IPS-NIHi7 (cell line): ENCODE results near the gene MYO15A.

ENCODE experiments used
- DNase-seq: peaks from one replicate; pipeline ENCODE4 v3.0.0; 2012; ENCODE audit warnings: mixed read lengths; ENCODE audit errors: extremely low spot score

Gene MYO15A, protein sequence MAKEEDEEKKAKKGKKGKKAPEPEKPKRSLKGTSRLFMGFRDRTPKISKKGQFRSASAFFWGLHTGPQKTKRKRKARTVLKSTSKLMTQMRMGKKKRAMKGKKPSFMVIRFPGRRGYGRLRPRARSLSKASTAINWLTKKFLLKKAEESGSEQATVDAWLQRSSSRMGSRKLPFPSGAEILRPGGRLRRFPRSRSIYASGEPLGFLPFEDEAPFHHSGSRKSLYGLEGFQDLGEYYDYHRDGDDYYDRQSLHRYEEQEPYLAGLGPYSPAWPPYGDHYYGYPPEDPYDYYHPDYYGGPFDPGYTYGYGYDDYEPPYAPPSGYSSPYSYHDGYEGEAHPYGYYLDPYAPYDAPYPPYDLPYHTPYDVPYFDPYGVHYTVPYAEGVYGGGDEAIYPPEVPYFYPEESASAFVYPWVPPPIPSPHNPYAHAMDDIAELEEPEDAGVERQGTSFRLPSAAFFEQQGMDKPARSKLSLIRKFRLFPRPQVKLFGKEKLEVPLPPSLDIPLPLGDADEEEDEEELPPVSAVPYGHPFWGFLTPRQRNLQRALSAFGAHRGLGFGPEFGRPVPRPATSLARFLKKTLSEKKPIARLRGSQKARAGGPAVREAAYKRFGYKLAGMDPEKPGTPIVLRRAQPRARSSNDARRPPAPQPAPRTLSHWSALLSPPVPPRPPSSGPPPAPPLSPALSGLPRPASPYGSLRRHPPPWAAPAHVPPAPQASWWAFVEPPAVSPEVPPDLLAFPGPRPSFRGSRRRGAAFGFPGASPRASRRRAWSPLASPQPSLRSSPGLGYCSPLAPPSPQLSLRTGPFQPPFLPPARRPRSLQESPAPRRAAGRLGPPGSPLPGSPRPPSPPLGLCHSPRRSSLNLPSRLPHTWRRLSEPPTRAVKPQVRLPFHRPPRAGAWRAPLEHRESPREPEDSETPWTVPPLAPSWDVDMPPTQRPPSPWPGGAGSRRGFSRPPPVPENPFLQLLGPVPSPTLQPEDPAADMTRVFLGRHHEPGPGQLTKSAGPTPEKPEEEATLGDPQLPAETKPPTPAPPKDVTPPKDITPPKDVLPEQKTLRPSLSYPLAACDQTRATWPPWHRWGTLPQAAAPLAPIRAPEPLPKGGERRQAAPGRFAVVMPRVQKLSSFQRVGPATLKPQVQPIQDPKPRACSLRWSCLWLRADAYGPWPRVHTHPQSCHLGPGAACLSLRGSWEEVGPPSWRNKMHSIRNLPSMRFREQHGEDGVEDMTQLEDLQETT (N-terminal part only)

DNA sequence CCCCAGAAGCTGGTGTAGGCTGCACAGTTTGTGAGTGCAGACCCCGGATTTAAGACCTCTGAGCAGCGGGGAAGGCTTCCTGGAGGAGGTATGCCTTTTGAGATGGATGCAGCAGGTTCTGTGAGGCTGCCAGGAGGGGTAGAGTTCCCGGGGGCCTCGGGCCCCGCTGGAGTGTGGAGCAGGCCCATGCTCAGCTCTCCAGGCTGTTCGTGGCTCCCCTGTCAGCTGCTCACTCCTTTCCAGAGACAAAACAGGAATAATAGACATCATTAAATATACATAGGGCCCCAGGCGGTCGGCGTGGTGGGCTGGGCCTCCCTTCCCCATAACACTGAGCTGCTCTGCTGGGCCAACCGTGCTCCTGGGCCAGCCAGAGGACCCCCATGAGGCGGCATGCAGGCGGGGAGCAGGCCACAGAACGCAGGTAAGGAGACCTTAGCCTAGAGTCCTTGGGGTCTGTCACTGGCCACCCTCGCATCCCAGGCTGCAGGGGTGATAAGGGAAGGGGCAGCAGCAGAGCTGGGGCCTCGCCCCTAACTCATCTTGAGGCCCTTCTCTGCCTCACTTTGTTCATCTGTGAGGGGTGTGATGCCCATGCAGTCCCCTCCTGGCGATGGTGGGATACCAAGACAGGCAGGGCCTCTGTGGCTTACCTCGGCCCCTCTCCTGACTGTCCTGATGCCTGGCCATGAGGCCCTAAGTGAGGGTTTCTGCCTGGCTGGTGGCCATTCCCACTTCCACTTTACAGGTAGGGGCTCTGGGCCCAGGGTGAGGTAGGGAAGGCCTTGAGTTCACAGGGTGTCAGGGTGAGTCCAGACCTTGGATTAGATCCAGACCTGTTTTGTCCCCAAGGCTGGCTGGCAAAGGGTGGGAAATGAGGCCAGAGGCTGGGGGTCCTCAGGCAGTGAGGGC, at the start of gene MYO15A:
Gene MYO15A, plus strand, starts transcription at position 356 of the 912 bp plus-strand sequence. CDS start 10,045 bp downstream, outside the sequence.
- no peak for DNase-seq

DNA sequence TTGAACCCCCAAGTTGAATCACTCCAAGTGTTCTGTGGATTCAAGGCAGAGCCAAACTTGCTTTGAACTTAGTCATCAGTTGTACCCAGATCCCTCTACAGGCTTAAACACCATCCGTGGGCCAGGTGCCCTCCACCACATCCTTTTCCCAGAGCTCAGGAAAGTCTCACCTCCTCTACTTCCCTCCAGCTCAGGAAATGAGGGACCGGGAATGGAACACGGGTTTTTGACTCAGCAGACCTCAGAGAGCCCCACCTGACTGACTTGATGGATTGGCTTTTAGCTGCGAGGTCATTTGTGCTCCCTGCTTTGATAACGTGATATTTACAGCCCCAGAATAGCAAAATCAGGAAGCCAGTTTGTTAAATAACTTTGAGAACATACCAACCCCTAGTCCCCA, 49.3 kb upstream of the MYO15A start:
- no peak for DNase-seq

DNA sequence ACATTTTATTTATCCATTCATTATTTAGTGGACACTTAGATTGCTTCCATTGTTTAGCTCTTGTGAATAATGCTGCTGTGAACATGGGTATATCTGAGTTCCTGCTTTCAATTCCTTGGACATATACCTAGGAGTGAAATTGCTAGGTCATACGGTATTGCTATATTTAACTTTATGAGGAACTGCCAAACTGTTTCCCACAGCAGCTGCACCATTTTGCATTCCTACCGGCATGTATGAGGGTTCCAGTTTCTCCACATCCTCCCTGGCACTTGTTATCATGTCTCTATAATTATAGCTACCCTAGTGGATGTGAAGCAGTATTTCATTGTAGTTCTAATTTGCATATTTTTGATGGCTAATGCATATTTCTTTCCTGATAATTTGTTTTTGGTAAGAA, 44.5 kb upstream of the MYO15A start:
- DNase-seq: no peak

DNA sequence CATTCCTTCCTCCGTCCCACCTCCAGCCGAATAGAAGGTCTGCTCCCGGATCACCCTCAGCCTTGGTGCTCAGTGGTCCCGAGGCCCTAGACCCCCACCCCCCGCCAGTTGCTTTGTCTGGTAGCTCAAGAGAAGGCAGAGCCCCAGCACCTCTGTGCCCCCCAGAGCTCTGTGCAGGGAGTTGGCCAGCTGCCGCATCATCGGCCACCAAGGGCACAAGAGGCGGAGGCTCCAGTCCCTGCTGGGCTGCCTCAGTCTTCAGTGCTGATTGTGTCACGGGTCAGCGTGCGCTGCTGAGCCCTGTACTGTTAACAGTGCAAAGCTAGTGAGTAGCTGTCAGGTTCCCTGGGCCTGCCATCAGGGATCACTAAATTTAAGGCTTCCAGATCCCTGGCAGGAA, 43.0 kb upstream of the MYO15A start:
- DNase-seq: no peak

DNA sequence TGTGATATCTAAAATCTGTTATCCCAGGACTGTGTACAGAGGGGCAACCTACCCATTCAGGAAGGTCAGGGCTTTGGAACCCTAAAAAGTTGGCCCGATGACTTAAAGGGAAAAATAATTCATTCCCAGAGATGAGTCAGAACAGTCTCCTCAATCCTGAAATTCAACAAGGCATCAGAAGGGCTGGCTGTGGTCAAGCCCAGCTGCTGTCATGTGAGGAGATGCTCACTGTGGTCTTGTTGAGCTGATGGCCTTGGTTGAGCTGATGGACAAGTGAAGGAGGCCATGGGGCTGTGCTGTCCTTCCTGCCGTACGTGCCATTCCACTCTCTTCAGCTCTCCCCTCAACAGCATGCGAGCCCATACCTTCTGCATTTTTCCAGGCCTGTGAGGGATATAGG, 41.7 kb upstream of the MYO15A start:
- no peak for DNase-seq

DNA sequence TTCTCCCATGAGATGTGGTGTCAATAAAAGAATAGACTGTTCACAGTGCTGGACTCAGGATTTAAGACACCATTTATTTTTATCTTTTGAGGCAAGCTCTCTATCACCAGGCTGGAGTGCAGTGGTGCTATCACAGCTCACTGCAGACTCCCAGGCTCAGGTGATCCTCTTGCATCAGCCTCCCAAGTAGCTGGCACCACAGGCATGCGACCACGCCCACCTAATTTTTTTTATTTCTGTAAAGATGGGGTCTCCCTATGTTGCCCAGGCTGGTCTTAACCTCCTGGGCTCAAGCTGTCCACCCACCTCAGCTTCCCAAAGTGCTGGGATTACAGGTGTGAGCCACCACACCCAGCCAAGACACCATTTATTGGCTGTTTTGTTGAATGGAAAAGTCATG, 39.5 kb upstream of the MYO15A start:
- DNase-seq: no peak

DNA sequence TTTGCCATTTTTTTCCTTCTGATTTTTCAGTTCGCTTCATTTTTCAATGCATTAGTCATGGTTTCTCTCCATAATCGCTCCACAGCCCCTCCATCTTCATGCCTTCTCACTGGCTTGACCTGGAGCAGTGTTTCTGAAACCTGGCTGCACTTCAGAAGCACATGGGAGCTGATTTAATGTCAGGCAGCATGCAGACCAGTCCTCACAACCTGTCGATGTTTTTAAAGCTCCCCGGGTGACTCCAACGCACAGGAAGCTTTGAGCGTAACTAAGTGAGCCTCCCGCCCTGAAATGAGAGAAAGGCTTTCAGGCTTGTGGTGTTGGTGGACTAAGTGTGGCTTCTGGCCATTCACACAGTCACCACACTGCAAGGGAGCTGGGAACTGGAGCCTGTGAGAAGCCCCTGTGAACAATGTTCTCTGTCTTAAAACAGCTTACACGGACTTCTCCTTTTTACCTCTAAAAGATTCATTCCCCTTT, 37.7 kb upstream of the MYO15A start:
- peak; percentile 30 for DNase-seq

DNA sequence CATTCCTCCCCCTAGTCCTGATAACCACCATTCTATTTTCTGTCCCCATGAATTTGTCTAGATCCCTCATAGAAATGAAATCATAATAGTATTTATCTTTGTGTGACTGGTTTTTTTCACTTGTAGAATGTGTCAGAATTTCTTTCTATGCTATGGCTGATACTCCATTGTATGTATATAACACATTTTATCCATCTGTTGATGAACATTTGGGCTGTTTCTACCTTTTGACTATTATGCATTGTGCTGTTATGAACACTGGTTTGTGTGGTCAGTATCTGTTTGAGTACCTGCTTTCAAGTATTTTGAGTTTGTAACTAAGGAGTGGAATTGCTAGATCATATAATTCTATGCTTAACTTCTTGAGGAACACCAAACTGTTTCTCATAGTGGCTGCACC, 36.8 kb upstream of the MYO15A start:
- DNase-seq: no peak

DNA sequence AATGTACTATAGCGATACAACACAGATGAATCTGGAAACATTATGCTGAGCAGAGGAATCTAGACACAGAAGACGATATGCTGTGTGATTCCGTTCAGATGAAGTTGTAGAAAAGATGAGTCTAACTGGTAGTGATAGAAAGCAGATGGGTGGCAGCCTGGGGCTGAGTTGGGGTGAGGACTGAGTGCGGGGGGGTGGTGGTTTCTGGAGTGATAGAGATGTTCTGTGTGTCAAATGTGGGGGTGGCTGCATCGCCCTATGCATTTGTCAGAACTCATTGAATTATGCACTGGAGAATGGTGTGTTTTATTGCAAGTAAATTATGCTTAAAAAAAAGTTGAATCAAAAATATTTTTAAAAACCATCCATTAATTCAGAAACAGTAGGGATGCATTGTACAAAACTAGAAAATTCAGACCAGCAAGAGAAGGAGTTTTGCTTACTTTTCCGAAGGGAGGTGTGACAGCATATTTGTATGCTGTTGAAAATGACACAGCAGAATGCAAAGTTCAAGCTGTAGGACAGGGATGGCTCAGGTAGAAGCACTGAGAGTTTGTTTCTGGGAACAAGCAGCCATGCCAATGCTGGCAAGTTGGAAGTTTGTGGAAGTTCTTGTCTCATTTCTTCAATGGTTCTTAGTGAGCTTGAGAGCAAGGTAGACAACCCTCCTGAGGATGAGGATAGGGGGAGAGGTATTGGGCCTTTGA, 33.8 kb upstream of the MYO15A start:
- no peak for DNase-seq

DNA sequence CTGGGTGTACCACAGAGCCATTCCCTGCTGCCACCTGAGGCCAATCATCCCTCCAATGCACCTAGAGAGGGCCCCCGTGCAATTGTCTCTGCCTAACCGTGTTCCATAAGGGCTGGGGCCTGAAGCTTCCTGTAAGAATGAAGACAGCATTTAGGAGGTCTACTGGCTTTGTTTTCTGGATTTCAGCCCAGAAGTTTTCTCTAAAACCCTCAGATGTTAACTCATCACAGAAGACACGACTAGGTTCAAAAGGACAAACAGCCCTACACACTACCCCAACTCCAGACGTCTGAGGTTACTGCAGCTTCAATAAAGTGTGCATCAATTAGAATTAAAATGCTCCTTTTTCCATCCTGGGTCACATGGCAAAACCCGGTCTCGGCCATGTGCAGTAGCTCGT, 31.6 kb upstream of the MYO15A start:
- no peak for DNase-seq

DNA sequence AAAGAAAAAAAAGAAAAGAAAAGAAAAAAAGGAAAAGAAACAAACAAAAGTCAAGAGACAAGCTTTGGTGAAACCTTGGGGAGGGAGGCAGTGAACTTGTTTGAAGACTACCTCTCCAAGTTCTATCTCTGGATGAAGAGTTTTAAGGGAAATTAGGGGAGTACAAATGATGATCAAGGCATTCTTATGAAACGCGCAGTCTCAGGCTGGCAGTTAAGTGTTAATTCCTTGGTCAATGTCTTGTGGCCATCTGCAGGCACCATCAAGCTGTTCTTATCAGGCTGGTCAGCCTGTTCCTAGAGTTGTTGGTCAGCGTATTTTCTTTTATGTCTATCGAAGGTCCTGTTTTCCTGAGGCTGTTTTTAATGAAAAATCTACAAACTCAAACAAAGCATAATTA, 29.0 kb upstream of the MYO15A start:
- no peak for DNase-seq

DNA sequence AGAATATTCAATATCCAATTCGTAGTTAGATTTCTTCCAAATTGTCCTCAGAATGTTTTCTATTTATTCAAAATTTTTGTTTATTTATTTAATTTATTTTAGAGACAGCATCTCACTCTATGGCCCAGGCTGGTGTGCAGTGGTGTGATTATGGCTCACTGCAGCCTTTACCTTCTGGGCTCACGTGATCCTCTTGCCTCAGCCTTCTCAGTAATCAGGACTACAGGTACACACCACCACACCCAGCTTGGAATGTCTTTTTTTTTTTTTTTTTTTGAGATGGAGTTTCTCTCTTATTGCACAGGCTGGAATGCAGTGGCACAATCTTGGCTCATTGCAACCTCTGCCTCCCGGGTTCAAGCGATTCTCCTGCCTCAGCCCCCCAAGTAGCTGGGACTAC, 24.3 kb upstream of the MYO15A start:
- no peak for DNase-seq

DNA sequence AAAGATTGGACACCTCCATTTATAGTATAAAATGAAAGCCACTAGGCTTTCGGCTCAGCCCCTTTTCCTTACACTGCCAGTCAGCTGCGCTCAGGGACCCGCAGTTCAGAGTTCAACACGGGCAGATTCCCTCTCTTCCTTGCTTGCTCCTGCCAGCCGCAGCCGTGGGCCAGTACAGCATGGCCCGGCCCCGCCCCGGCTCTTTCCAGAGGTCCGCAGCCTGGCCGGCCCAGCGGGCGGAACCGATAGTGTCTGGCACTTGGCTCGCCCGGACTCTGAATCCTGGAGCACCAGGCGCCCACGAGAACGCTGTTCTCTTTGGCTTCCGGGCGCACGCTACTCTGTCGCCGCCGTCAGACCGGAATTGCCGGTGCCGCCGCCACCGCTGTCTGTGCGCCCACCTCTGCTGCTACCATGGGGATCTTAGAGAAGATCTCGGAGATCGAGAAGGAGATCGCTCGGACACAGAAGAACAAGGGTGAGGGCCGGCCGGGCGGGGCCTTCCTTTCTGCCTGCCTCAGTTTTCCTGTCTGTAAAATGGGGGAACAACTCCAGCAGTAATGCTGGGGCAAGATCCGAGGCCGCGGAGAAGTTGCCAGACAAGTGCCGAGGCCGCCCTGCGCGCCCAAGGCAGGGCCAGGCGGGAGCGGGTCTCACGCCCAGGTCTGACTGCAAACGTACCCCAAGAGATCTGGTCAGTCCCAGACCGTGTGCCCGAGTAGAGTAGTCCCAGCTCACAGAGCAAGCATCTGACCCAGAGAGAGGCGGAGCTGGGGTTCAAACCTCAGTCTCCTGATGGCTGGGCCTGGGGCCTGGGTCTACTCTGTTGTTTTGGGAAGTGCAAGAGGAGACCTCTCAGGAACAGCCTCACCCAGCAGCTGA, 20.7 kb upstream of the MYO15A start, which contains the start of gene DRG2:
Gene DRG2, plus strand, starts transcription at position 339 of the 882 bp plus-strand sequence. Its CDS starts 76 bp downstream, at position 415.
- DNase-seq: peak; percentile 99

DNA sequence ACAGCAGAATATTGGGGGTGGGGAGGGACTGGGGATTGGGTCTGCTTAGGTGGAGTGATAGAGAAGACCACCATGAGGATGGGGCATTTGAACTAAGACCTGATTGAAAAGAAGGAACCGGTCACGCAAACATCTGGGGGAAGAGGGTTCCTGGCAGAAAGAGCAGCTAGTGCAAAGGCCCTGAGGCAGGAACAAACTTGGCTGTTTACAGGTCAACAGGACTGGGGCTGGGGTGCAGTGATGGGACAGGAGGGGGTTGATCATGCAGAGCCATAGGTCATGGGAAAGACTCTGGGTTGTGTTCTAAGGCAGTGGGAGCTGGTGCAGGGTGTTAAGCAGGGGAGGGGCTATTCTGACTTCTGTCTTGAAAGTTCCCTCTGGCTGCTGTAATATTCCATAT, 18.9 kb upstream of the MYO15A start:
- no peak for DNase-seq

DNA sequence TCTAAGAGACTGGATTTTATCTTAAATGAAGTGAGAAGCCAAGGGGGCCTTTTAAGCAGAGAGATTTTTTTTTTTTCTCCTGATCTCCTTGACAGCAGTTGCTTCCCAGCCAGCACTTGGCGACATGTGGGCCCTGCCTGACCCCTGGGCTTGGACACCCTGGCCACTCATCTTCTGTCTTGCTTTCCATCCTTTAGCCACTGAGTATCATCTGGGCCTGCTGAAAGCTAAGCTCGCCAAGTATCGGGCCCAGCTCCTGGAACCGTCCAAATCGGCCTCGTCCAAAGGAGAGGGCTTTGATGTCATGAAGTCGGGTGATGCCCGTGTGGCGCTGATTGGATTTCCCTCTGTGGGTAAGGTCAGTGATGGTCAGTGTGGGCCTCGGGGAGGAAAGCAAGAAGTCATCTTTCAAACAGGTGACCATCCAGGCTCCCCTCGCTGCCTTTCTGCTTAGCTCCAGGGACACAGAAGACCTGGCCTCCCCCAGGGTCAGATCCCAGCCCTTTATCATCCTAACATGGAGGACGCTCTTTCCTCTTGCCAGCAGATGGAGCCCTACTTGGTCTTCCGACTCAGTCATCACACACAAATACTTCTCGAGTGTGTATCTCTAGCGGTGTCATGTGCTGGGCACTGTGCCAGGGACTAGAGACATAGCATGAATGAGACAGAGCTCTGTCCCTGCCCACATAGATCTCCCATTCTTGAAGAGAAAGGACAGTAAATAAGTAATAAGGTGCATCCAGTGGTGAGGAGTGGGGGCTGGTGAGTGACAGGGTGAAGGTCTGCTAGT, 14.7 kb upstream of the MYO15A start:
- DNase-seq: peak; percentile 67

DNA sequence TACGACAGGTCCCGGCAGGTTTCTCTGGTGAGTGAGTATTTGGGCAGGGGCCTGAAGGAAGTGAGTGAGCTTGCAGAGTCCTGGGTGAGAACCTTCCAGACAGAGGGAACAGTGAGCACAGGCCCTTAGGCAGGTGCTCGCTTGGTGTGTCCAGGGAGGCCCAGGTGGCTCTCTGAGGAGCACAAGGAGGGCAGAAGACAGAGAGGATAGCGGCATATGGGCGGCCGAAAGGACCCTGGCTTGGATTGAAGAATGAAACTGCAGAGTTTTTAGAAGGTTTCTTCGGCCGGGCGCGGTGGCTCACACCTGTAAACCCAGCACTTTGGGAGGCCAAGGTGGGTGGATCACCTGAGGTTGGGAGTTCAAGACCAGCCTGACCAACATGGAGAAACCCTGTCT, 14.1 kb upstream of the MYO15A start:
- DNase-seq: no peak

DNA sequence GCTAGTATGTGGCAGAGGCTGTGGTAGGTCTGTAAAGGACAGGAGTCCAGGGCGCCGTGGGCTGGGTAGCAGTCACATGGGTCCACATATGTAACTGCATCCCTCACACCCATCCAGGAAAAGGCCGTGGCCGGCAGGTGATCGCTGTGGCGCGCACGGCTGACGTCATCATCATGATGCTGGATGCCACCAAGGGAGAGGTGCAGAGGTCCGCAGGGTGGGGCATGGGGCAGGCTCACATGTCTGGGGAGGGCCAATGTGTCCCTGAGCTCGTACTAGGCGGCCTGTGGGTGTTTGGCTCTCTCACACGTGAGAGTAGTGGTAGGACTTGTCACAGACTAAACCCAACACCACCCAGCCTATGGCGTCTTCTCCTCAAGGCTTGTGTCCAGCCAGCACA, 9.0 kb upstream of the MYO15A start:
- no peak for DNase-seq

DNA sequence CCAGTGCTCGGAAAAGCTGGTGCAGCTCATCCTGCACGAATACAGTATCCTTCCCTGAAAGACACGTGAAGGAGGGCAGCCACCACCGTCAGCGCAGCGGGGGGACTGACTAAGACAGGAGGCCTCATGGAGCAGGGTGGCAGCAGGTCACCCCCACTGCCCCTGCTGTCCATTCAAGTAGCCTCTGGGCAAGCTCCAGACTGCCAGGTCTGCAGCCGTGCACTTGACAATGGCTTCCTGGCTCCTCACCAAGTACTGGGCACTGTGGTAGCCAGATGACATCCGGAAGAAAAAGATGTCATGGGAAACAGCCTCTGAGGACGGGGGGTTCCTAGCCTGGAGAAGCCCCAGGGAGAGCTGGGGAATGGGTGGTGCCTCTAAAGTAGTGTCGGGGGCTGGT, 7.9 kb upstream of the MYO15A start:
- no peak for DNase-seq
